Hematopoietic multipotent progenitor cell treated with erythropoietin and hydrocortisone succinate and interleukin-3 and kit ligand, for 8 days (in vitro differentiated cells): ENCODE data around the gene DNAAF9.
"Not testable (repeated sequence)": the region's sequence is repeated elsewhere in the genome, so short reads cannot be mapped to it uniquely, and the experiment has no call there.

Experiments used
- DNase-seq: peaks from one replicate; pipeline ENCODE4 v3.0.0-alpha.2; 2015

DNAAF9 gene

DNA sequence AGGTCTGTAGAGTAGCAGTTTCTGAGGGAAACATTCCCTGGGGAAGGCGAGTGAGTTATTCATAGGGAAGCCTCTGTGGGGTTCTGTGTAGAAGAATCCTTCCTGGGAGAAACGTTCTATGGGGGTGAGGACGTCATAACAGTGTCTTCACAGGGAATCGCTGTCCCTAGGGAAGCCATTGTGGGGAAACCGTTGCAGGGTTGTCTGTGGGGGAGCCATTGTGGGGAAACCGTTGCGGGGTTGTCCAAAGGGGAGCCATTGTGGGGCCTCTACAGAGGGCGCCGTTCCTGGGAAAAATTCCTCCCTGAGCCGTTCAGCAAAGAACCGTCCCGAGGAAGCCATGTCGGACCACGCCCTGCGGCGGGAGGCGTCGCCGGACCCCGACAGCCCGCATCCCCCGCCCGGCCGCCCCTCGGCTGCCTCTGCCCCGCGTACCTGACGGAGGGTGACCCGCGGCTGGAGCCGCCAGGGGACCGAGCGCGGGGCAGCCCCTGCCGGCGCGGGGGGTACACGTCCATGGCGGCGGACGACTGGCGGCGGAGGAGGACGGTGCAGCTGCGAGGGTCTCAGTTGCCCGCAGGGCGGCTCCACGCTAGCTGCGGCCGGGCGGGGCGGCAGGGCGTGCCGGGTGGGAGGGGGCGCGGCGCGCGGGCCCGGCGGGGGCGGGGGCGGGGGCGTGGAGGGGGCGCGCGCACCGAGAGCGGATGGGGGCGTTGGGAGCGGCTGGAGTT, at the start of gene DNAAF9:
Gene DNAAF9, minus strand, starts transcription at position 630 of the 731 bp plus-strand sequence. Its CDS starts 112 bp downstream, at position 518.
- peak; percentile 46 for DNase-seq

DNA sequence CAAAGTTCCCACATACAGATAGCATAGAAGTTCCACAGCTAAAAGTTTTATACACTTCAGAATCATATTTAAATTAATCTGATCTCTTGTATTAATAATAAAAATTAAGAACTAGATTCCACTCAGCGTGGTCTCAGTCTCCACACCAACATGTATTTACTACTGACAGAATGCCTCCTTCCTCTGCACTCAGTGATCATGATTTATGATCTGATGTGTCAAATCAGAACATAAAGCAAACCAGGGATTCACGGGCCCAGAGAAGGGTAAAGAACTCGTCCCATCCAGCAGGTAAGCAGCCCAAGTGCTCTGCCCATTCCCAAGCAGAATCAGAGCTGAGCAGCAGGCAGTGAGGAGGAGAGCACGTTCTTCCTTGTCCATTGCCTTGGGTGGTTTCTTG, 49.2 kb upstream of the DNAAF9 start:
- no peak for DNase-seq

DNA sequence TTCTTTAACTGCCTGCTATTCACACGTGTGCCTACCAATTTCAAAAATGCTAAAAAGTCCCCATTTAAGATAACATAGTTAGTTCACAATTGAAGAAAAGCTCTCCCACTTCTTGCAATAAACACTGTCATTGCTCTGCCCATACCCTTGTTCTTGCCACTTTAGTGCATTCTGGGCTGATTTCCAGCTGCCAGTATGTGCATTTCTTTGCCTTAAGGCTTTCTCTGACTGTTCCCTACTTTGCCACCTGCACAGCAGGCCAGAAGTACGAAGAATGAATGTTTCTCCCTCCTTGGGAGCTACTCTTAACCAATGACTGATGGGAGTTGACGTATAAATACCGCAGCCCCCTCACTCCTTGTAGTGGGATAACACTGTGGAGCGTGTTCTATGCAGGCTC, 47.4 kb upstream of the DNAAF9 start:
- DNase-seq = no peak

DNA sequence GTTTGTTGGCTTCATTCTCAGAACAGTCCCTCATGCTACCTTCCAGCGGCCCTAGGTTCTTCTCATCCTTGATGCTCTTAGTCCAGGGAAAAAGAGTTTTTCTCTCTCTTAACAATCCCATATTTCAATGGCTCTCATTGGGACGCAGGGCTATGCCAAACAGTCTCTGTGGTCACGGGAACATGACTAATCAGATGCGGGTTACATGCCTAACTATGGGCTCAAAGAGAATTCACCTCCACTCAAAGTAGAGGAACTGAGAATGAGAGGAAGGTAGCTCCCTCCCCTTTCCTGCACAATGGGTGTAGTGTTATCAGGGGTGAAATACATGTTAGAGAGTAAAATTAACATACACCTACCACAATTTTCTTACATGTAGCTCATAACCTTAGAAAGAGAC, 45.2 kb upstream of the DNAAF9 start:
- DNase-seq = no peak

DNA sequence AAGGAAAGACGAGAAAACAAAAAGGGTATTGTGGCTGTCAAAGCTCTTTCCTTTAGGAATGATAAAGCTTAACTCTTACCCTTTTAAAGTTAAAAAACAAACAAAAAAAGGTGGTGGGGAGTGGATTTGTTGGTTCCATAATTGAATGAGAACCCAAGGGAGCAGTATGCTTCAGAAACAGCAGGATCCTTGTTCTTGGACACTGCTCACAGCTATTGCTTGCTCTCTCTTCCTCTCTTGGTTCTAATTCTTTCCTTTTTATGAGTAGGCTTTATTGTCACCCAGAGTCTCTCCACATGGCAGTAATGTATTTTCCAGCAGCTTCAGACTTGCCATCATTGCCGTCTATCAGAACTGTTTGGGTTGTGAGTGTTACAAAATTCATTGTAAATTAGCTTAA, 44.7 kb upstream of the DNAAF9 start:
- DNase-seq = no peak

DNA sequence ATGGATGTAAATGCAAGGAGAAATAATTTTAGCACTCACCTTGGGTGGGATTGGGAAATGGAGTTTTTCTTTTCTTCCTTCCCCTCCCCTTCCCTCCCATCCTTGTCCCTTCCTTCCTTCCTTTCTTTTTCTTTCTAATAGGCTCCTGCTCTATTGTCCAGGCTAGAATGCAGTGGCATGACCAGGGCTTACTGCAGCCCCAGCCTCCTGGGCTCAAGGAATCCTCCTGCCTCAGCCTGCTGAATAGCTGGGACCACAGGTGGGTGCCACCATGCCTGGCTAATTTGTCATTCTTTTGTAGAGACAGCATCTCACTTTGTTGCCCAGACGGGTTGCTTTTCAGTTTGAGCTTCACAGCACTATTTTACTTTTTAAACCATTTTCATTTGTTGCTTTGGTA, 41.9 kb upstream of the DNAAF9 start:
- no peak for DNase-seq

DNA sequence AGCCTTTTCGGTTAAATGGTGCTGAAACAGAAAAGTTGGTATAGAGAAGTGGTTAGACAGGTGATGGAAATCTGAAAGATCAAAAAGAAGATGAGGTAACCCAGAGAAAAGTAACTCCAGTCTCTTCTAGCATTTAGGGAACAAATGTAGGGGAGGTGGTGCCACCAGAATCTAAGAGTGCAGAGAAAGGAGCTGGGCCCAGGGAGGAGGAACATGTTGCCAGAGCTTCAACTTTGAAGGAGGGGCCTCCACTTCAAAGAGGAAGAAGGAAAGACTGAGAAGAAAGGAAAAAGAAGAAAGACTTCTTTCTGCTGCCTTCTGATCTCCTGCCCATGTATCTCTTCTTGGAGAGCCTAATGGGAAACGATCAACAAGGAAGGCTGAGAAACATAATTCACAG, 39.9 kb upstream of the DNAAF9 start:
- peak; percentile 55 for DNase-seq

- DNase-seq = peak; percentile 94
Observed at GRCh38 chr20:3446779-3447178, 39.3 kb upstream of the DNAAF9 start.

DNA sequence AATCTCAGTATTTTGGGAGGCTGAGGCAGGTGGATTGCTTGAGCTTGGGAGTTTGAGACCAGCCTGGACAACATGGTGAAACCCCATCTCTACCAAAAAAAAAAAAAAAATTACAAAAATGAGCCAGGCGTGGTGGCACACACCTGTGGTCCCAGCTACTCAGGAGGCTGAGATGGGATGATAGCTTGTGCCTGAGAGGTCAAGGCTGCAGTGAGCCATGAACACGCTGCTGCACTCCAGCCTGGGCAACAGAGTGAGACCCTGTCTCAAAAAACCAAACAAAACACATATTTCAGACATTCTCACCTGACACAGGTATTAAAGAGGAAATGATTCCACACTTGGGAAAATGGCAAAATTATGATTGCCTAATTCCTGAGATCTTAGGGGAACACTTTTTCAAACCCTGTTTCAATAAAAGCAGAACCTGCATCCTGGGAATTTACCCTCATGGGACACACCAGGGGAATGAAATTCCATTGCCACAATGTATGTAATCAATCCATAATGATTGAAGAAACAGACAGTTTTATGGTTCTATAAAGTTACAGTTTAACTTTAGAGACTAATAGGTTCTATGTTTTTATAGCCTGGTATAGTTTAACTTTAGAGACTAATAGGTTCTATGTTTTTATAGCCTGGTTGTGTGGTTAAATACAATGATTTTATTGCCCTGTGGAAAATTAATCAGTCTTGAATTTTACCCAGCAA, 29.6 kb upstream of the DNAAF9 start:
- no peak for DNase-seq

- no peak for DNase-seq
Observed at GRCh38 chr20:3434232-3434631, 26.8 kb upstream of the DNAAF9 start.

- DNase-seq = no peak
Observed at GRCh38 chr20:3433744-3434143, 26.3 kb upstream of the DNAAF9 start.

DNA sequence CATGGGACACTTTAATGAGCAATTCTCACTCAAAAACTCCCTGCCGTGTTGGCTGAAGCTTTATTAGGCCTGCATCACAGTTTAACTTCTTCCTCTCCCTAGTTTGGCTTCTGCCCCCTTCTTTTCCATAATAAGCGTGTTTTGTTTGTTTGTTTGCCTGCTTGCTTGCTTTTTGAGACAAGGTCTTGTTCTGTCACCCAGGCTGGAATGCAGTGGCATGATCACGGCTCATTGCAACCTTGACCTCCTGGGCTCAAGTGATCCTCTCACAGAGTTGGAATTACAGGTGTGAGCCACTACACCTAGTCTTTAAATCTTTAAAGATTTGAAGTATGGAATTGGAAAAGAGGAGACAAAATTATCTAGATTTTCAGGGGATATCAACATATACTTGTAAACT, 25.4 kb upstream of the DNAAF9 start:
- DNase-seq = no peak

DNA sequence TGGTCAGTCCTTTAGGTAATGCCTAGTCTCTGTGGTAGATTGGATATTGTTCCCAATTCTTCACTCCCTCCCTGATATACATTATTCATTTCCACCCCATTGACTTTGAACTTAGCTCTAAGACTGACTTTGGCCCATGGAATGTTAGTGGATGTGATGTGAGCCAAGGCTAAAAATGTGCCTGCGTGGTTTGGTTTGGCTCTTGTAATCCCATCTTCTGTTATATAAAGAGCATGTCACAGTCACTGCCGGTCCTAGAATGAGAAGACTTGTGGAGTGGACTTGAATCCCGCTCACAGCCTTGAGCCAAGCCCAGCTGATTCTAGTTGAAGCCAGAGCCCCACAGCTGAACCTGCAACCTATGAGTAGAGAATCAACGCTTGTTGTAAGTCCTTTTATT, 23.6 kb upstream of the DNAAF9 start:
- no peak for DNase-seq

GRCh38 chr20:3430376-3431069, 23.1 kb upstream of the DNAAF9 start:
- no peak for DNase-seq

DNA sequence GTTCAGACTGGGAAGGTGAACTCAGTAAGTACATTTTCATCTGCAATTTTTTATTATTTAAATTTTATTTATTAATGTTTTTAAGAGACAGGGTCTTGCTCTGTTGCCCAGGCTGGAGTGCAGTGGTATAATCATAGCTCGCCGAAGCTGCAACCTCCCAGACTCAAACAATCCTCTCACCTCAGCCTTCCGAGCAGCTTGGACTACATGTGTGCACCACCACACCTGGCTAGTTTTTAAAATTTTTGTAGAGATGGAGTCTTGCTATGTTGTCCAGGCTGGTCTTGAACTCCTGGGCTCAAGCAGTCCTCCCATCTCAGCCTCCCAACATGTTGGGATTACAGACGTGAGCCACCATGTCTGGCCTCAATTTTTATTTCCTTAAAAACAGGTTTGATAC, 19.3 kb upstream of the DNAAF9 start:
- DNase-seq = not testable (repeated sequence)

- DNase-seq = no peak
Observed at GRCh38 chr20:3423126-3423525, 15.7 kb upstream of the DNAAF9 start.

DNA sequence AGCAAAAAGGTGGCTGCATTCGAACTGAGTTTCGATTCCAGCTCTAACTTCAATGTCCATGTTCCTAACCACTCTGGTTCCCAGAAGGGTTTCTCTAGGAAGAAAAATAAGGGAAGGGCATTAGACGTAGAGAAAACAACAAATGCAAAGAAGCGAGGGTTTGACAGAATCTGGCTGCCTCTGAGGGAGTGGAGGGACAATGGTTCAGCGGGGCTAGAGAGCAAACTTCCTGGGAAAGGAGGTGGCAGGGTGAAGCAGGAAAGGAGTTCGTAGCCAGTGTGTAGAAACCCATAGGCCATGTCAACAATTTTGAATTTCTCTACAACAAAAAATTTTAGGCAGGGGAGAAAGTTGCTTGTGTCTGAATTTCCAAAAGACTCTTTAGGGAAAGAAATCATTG, 14.5 kb upstream of the DNAAF9 start:
- no peak for DNase-seq

GRCh38 chr20:3420211-3420707, 12.8 kb upstream of the DNAAF9 start:
- peak; percentile 19 for DNase-seq

GRCh38 chr20:3418161-3418560, 10.7 kb upstream of the DNAAF9 start:
- not testable (repeated sequence) for DNase-seq

DNA sequence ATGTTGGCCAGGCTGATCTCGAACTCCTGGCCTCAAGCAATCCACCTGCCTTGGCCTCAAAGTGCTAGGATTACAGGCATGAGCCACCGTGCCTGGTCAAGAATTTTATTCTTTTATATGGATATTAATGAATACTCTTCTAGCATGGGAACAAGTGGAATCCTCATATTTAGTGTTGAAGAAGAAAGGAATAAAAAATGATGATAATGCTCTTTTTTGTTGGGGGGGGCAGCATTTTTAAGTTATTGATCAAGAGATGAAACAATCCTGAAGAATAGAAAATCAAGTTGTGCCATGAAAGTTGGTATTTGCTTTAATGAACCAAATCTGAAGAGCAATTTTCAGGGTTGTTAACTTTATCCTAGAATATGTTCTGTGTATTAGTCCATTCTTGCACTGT, 6.7 kb upstream of the DNAAF9 start:
- DNase-seq = no peak

GRCh38 chr20:3413393-3413889, 6.0 kb upstream of the DNAAF9 start:
- DNase-seq = no peak

DNA sequence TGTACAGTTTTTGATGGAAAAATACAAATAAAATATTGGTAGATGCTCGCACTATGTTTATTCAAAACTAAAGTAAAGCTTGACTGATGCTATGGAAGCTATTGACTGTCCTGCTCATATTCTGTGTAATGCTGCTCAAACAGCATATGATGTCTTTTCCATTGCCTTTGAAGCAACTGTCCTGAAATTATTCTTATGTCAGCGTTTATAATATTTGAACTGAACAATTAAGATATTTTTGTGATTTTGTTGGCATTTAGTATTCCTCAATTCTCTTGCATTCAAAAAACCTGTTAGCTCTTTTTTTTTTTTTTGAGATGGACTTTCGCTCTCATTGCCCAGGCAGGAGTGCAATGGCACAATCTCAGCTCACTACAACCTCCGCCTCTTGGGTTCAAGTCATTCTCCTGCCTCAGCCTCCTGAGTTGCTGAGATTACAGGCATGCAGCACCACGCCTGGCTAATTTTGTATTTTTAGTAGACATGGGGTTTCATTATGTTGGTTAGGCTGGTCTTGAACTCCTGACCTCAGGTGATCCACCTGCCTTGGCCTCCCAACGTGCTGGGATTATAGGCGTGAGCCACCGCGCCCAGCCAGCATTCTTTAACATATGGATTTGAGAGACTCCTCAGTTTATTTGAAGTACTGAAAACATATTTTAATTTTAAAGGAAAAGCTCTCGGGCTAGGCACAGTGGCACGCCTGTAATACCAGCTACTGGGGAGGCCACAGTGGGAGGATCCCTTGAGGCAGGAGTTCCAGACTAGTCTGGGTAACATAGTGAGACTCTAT, 5.3 kb upstream of the DNAAF9 start:
- no peak for DNase-seq

GRCh38 chr20:3410464-3410863, 3.0 kb upstream of the DNAAF9 start:
- DNase-seq = no peak
